GM18517 (cell line): Measurements from ENCODE around the gene EYA2.
"Not testable (repeated sequence)": the region's sequence is repeated elsewhere in the genome, so short reads cannot be mapped to it uniquely, and the experiment has no call there.

Experiments
- ATAC-seq: cut with Tn5 transposase; IDR thresholded peaks from one replicate; pipeline ENCODE4 v1.9.1; 2021; ENCODE audit warnings: mild to moderate bottlenecking, moderate library complexity; ENCODE audit not compliant: unreplicated experiment

EYA2 gene

DNA sequence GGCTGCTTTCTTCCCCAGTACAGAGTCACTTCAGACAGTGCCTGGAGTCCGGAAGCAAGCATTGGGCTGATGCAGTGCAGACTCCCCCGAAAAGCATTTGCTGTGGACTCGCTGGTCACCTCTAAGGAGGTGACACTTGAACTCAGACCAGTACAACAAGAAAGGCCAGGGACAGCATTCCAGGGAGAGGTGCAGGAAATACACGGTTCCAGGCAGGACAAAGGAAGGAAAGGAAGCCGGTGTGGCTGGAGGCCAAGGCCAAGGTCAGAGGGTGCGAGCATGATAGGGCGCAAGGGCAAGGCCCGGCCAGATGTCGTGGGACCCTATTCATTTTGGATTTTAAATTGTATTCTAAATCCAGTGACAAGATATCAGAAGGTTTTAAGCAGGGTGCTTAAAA, 300.9 kb downstream of the EYA2 start:
- ATAC-seq: no peak

DNA sequence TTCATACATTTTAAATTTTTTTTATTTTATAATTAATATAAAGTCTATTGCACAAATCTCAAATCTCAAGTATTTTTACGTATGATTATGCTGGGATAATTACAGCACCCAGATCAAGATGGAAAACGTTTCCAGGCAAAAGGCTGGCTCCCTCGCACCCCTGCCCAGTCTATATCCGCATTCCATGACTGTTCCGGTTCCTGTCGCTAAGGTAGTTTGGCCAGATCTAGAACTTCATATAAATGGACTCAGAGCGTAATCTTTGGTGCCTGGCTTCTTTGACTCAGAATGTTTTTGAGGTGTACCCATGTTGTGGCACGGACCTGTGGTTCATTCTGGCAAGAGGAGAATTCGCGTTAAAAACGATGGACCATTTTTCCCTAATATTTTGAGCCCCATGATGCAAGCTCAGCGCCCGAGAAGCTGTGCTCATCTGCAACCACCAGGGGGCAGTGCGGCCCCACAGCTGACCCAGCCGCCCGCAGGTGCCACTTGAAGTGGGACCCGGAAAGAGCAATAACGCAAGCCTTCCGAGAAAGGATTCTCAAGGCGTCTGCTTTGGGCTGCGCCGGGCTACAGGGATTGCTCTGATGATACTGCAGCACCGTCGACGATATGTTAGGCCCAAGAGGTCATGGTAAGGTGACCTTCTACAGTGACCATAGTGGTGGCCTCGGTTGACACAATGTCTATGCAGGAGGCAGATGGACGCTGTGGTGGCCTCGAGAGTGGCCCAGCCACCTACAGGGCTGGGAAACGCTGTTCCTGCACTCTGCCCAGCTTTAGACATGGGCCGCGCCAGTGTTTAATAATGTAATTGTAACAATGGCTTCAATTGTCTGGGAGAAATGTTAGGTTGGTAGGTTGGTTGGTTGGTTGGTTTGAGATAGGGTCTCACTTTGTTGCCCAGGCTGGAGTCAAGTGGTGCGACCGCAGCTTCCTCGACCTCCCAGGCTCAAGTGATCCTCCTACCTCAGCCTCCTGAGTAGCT, 301.7 kb downstream of the EYA2 start:
- no peak for ATAC-seq

DNA sequence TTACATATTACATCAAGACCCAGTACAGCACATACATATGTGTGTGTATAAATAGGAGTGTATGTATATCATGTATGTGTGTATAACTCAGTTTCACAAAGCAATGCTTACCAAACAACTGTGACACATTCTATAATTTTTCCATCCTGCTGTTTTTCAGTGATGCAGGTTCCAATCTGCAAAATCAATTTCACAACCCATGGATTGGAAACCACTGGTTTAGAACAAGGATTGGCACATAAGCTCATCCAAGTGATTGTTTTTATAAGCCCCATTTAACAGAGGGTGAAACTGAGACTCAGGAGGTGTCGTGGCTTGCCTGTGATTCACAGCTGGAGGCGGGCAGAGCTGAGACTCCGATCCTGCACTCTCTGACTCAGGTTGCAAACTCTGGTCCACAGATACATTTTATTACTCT, 303.6 kb downstream of the EYA2 start:
- ATAC-seq: no peak

DNA sequence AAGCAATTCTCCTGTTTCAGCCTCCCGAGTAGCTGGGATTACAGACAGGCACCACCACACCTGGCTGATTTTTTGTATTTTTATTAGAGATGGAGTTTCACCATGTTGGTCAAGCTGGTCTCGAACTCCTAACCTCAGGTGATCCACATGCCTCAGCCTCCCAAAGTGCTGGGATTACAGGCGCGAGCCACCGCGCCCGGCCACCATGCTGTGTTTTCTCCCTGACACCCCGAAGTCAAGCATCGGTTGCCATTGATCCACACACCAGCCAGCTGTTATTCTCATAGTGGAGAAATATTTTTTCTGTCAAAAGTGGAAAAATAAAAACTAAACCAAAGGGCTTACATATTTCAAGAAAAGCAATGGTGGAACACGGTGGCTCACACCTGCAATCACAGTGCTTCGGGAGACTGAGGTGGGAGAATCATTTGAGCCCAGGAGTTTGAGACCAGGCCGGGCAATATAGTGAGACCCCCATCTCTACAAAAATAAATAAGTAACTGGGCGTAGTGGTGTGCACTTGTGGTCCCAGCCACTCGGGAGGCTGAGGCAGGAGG, 304.4 kb downstream of the EYA2 start:
- ATAC-seq: no peak

DNA sequence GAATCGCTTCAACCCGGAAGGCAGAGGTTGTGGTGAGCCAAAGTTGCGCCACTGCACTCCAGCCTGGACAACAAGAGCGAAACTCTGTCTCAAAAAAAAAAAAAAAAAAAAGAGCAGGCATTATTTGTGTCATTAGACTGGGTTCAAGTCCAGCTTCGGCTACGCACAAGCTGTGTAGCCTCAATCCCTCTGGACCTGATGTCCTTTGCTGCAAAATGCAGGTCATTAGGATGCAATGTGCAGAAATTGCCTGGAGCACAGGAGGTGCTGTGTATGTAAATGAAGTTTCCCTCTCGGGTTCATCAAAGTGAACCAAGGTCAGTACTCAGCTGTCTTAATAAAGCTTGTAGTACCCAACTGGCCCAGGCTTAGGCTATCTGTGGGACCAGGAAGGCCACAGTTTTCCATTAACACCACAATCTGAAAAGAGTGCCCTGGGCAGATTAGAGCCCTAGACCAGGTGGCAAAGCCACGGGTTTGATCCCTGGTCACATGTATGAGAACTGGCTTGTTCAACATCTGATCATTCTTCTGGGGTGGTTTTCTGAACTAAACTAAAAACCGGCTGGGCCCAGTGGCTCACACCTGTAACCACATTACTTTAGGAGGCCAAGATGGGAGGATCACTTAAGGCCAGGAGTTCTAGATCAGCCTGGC, 306.6 kb downstream of the EYA2 start:
- no peak for ATAC-seq

DNA sequence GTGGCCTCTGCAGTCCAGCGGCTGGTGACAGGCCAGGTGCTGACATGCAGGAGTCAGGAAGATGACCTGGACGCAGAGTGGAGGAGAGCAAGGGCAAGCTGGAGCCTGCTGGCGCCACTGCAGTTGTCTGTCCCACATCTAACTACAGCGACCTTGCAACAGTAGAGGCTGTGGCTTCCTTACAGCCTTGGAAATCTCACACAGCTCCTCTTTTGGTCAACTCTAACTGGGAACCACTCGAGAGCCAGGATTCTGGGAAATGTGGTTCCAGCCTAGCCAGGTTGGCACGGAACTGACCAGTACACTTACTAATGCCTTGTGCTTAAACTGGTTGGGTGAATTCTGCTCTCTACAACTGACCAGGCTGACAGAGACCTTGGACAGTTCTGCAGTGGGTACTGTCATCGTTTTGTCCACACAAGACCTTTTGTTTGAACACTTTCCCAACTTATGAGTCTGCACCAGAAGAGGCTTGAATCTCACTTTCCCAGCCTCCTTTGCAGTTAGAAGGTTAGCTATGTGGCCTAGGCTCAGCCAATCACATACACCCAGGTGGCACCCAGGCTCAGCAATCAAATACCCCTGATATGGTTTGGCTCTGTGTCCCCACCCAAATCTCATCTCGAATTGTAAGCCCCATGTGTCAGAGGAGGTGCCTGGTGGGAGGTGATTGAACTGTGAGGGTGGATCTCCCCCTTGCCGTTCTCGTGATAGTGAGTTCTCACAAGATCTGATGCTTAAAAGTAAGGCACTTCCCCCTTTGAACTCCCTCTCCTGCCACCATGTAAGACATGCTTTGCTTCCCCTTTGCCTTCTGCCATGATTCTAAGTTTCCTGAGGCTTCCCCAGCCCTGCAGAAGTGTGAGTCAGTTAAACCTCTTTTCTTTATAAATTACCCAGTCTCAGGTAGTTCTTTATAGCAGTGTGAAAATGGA, 308.4 kb downstream of the EYA2 start:
- ATAC-seq: no peak

DNA sequence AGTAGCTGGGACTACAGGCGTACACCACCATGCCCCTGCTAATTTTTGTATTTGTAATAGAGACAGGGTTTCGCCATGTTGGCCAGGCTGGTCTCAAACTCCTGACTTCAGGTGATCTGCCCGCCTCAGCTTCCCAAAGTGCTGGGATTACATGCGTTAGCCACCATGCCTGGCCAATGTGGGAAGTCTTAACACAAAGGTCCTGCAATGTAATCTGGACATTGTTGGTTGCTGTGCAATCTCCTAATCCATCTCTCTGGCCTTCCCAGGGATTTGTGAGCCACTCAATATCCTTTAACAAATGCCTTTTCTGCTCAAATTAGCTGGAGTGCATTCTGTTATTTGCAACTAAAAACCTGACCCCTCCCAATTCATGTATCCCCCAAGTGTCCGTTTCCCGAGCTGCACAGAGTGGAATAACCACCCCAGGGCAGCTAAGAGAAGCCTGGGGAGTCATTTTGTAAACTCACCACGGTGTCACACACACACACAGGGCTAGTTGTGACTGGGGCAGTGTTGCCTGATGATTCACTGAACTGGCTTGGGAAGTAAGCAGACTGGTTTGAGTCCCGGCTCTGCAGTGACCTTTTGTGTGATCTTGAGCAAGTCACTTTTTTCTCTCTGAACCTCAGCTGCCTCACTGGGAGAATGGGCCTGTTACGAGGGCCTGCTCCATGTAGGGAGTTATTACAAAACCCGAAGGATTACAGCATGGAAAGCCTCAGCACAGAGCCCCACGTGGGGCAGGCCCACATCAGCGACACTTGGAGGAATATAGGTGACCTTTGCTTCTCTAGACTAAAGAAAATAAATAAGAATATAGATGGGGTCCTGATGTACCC, 309.6 kb downstream of the EYA2 start:
- no peak for ATAC-seq

DNA sequence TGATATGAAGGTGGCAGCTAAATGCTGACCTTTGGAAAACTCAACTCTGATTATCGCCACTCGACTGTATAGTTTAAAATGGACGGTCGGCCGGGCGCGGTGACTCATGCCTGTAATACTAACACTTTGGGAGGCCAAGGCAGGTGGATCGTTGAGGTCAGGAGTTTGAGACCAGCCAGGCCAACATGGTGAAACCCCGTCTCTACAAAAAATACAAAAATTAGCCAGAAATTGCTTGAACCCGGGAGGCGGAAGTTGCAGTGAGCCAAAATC, 310.1 kb downstream of the EYA2 start:
- not testable (repeated sequence) for ATAC-seq

DNA sequence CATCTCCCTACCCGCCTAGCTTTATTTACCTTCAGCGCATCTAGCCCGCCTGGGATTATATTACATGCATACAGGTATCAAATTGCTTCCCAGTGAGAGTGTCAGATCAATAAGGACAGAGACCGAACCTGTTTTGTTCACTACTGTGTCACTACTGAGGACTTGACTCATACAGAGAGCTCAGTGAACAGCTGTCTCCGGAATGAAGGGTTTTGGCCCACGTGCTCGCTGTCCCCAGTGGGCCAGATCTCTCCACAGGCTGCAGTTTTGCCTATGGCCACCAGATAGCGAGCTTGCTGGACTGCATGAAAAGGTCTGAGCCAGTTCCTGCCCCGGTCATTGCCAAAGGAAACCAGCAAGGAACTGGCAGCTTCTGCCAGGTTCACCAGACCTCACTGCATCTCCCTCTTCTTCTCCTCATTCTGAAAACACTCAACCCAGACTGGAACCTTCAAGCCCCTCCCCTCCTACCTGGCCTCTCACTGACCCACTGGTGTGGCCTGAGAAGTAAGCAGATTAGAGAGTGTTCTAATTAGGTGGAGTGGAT, 311.0 kb downstream of the EYA2 start:
- no peak for ATAC-seq

DNA sequence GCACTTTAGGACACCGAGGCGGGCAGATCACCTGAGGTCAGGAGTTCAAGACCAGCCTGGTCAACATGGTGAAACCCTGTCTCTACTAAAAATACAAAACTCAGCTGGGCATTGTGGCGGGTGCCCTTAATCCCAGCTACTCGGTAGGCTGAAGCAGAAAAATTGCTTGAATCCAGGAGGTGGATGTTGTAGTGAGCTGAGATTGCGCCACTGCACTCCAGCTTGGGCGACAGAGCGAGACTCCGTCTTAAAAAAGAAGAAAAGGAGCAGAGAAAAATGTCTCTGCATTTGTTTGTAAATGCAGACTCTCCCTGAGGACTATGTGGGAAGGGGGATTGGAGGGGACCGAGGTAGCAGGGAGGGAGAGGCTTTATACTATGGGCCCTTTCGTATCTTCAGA, 311.9 kb downstream of the EYA2 start:
- ATAC-seq: not testable (repeated sequence)

DNA sequence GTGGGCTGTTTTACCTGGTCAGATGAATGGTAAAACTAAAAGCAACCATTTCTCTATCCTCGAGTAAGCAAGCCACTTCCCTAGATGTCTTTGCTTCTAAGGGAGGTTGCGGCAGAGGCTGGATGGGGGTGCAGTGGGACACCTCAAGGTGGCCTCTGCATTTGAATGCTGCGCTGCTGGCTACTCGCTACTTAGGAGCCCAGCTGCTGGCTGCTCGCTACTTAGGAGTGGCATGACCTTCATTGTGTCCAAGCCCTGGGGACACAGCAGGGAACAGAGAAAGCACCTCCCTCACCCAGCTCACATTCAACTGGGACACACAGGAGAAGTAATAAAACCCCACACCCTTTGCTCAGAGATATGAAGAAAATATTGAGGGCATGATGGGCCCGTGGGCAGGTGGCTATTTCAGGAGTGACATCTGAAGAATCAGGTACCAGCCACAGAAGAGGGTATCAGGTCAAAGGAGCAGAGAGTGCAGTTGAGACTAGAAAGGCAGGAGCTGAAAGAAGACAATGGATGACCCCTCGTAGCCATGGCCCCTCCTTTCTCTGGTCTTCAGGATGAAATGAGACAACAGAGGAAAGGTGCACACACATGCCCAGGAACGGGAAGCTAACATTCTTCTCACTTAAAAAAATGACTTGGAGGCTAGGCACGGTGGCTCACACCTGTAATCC, 312.5 kb downstream of the EYA2 start:
- ATAC-seq: no peak

DNA sequence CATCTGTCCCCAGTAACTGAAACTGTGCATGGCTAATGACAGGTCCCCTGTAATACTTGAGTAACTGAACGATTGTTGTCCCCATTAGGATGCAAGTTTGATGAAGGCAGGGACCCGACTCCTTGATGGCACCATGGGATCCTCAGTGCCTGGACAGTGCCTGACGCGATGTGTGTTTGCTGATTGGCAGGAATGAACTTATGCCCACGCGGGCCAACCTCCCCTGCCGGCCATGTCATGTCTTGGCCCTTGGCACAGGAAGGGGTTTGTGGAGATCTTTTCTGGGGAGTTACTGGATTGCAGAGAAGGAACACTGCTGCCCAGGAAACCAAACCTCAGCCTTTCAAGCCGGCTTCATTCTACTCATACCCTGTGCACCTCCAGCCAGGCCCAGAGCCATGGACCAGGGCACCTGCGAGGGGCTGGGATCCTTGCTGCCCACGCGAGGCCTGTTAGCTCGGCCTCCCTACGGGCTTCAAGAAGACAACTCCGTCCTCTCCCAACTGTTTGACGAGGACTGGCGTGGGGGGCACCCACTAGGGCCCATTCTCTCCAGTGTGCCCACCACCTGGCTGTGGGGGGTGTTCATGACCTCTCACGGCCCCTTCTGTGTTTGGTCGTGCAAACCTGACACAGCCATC, 314.0 kb downstream of the EYA2 start:
- no peak for ATAC-seq

DNA sequence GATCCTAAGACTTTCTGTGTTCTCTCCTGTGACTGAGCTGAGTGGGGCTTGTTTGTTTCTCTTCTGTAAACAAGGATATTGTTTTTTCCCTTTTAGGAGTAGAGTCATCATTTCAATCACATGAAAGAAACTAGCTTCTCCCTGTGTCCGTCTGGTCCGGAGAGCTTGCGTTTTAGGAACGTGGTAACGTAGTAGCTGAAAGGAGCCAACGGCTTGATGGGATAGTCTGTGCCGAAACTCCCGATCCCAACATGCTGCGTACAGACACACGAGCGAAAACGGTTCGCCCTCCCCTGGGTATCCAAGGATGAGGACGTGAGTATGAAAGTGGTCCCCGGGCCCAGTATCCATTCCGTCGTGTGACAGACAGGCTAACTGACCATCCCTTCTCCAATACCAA, 315.3 kb downstream of the EYA2 start:
- no peak for ATAC-seq

DNA sequence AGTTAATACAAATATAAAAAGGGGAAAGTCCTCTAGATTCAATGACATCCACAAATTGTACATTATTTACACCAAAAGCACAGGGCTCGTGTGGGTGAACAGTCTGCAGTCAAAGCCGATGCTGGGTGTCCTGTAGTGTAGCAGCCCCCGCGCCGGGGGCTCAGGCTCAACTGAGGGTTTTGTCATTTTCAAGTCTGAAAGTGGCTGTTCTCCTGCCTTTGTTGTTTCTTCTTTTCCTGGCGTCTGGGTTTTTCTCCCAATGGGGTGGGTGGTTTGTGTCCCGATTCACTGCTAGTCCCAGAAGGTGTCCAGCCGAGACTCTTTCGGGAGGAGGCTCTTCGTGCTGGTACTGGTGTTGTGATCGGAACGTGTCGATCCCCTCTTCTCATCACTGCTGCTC, 315.8 kb downstream of the EYA2 start:
- no peak for ATAC-seq

DNA sequence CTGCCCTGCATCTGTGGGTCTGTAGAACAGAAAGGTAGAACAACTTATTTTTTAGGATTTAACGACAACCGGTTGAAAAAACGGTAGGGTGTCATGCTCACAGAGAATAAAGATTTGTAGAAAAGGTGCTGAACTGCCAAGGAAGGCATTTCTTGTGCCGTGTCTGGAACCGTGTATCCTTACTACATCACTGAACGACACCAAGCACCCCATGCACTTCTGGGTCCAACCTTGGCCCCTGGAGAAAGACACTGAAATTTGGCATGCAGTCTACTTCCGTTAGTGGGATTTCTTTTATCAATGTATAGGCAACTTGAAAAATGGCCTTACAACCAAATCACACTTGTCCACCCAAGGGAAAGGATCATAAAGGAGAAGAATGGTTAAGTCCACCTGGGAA, 316.4 kb downstream of the EYA2 start:
- no peak for ATAC-seq

DNA sequence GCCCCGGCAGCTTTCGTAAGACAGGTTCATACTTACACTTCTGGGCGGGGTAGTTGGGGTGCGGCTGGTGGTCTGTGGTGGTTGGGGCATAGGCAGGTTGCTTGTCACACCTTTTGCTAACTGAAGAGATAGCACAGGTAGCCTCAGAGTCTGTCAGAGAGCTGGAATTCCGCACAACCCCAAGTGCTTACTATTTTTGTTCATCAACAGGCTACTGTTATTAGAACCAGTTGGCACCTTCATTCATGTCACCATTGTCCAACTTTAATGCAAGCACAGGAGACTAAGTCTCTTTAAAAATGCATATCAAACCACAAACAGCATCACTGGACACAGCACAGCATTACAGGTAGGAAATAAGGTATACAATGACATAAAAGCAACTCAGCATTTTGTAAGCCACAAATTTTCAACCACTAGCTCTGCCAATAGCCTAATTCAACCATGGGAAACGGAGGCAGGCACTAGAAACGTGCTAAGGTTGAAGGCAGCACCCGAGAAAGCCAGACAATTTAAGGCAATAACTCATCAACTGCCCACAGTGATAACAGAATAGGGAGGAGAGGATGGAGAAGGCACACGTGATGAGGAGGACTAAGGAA, 318.1 kb downstream of the EYA2 start:
- ATAC-seq: no peak

DNA sequence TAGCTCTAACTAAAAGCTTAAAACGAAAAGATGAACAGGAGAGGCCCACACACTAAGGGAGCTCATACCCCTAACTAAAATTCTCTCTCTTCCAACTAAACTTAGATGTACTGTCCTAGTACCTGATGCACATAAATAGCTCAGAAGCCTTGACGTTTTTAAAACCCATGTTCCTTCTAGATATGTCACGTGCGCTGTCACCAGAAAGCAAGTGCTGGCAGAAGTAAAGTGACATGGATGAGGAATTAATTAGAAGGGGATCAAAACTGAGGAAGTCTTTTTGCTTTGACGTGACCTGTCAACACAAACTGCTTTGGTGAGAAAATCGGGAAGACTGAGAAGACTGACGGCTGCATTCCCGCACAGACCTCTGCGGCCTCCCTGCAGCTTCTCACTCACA, 319.3 kb downstream of the EYA2 start:
- no peak for ATAC-seq

DNA sequence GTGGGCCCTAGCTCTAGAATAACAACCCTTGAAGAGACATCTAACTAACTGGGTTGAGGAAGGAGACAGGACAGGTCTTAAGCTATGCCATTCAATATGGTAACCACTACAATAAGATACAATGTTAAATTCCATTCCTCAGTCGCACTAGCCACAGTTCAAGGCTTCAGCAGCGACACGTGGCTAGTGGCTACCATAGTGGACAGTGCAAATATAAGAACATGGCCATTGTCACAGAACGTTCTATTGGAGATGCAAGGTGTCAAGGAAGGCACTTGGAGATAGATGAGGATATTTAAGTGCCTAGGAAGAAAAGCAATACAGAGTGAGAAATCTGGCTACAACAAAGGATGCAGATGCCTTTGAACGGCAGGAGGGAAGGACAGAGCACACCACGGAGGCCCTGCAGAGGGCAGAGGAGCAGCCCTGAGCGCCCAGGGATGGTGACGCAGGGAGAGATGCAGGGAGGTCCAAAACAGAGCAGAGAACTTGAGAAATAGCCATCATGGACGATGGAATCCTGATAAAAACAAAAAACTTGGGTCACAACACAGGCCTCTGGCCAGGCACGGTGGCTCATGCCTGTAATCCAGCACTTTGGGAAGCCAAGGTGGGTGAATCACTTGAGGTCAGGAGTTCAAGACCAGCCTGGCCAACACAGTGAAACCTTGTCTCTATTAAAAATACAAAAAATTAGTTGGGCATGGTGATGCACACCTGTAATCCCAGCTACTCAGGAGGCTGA, 321.2 kb downstream of the EYA2 start:
- ATAC-seq: no peak
